GM19397 (cell line): ENCODE measurements around the gene SPRED2.
"Not testable (repeated sequence)": the region's sequence is repeated elsewhere in the genome, so short reads cannot be mapped to it uniquely, and the experiment has no call there.

Experiments used
- ATAC-seq: cut with Tn5 transposase; IDR thresholded peaks from one replicate; pipeline ENCODE4 v1.9.1; 2021; ENCODE audit warnings: mild to moderate bottlenecking, moderate library complexity; ENCODE audit not compliant: unreplicated experiment

The SPRED2 gene

DNA sequence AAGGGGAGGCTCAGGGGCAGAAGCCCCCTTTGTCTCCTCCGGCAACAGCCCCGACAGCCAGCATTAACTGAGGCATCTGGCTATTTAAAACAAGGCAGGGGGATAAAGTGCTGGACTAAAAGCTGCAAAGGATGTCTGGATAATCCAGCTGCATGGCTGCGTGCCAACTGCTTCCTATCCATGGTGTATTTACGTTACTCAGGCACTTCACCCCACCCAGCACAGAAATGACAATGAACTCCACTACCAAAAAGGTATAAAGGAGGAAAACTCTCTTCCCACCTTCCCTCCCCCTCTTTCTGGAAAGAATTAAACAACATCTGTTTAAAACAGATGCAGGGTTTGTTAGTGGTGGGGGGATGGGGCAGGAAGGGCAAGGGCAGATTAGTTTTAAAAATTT, 82.5 kb downstream of the SPRED2 start:
- ATAC-seq, result no peak

GRCh38 chr2:65347913-65348312, 84.5 kb downstream of the SPRED2 start:
- ATAC-seq, result no peak

DNA sequence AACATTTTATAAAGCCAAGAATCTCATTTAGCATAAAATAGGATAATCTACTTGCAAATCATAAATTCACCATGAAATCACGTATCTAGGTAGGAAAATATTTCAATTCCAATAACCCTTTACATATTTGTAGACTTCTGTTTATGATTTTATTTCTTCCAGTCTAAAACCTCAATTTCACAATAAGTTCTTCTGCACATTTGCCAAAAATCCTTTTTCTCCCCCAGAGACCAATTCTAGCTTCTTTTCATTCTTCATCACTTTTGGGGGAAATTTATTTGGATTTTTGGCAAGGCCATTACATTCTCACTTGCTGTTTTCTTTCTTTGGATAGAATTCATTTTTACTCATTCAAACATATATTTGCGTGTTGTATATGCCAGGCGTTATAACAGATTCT, 86.8 kb downstream of the SPRED2 start:
- no peak for ATAC-seq

DNA sequence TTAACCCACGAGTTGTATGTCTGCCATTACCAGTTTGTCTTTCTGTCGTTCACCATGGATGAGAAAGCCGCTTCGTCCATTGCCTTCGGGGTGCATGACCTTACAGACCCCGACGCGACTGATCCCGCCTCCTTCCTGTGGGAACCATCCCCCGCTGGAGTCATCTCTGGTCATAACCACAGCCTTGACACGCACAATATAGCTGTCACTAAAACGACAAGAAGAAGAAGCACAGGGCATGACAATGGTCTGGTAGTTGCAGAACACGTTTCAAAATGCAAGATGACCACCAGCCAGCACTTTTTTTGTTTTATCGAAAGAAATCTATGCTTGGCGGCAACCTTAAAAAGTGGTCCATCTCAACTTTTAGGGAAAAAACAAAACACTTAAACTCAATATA, 87.7 kb downstream of the SPRED2 start:
- ATAC-seq, result no peak

DNA sequence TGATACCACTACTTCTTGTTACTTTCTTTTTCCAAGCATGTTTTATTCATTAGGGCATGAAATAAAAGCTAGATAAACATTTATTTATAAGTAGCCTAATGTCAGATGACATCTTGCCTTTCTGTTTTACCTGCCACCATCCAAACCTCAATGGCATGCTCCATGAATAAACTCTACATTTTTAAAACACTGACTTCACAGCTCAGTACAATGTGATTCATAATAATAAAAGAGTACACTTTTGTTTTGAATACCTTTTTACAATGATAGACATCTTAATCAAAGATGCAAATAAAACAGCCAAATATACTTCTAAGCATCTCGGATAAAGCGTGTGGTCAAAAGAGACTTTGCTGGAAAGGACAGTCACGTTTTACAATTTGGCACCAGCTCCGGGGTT, 88.2 kb downstream of the SPRED2 start:
- no peak for ATAC-seq

DNA sequence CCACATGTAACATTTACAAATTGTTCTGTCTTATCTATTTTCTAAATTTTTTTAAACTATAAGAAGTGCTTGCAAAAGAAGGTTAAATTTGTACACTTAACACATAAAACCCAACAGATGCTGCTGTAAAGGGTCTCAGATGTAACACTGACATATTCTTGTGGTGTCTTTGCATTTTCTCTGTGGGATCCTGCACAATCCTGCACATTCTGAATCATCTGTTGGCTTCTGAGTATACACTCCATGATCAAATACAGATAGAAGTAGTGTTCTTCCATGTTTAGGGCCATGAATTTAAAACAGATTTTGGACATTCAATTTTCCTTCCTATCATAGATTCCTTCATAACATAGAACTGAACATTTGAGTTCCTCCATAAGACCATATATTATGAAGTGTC, 89.0 kb downstream of the SPRED2 start:
- no peak for ATAC-seq

DNA sequence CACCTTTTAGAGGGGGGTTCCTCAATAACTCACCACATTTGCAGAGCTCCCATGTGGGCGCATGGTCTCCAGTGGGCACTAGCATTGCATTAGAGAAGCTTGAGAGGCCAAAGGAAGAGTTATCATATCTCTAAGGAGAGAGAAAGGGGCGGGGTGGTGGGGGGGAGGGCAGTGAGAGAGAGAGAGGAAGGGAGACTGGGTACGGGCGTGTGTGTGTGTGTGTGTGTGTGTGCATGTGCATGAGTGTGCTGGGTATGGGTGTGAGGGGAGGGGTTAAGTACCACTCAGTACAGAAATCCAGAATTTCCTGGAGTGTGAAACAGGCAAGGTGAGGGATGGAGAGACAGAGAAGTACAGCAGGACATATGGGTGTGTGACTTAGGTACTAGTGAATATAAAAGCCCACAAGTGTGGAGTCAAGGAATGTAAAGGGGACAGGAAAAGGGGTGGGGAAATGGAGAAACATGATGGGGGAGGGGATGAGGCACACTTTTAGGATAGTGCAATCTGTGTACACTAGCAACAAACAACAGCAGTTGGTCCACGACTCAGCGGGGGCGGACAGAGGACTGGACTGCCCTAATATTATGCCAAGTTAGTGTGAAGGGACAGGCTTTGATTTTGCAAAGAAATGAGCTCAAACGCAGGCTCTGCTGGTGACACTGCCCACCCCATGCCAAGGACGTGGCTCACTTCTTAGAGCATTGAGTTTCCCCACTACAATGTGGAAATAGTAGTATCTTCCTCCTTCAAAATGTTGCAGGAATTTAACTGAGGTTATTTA, 91.3 kb downstream of the SPRED2 start:
- no peak for ATAC-seq

GRCh38 chr2:65339648-65340047, 92.8 kb downstream of the SPRED2 start:
- no peak for ATAC-seq

DNA sequence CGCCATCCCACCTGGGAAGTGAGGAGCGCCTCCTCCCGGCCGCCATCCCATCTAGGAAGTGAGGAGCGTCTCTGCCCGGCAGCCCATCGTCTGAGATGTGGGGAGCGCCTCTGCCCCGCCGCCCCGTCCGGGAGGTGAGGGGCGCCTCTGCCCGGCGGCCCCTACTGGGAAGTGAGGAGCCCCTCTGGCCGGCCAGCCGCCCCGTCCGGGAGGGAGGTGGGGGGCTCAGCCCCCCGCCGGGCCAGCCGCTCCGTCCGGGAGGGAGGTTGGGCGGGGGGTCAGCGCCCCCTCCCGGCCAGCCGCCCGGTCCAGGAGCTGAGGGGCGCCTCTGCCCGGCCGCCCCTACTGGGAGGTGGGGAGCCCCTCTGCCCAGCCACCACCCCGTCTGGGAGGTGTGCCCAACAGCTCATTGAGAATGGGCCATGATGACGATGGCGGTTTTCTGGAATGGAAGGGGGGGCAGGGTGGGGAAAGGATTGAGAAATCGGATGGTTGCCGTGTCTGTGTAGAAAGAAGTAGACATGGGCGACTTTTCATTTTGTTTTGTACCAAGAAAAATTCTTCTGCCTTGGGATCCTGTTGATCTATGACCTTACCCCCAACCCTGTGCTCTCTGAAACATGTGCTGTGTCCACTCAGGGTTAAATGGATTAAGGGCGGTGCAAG, 93.4 kb downstream of the SPRED2 start:
- ATAC-seq, result not testable (repeated sequence)

DNA sequence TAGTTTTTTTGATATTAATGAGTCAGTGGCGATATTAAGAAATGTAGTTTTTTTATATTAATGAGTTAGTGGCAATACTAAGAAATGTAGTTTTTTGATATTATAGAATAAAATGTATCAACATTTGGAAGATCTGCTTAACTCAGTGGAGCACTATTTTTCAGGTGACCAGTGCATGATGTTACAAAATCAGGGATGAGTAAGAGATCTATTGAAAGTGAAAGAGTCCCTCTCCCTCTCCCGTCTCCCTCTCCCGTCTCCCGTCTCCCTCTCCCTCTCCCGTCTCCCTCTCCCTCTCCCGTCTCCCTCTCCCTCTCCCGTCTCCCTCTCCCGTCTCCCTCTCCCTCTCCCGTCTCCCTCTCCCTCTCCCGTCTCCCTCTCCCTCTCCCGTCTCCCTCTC, 94.5 kb downstream of the SPRED2 start:
- not testable (repeated sequence) for ATAC-seq

DNA sequence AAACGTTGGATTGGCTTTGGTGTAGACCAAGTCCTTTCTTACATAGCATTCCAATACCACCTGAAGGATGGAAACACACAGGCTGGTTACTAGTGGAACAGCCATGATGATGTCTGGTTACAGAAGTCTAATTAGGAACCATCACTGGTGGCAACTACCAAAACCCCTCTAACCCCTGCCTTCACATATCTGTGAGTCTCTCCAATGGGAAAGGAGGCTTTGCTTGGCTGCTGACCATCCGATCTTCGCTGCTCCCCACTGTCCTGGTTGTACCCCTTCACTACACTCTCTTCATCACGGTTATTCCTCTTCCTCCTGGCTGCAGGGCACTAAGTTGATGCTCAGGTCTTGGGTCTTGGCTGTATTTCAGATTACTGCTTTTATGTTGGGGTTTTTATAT, 97.7 kb downstream of the SPRED2 start:
- ATAC-seq, result no peak

DNA sequence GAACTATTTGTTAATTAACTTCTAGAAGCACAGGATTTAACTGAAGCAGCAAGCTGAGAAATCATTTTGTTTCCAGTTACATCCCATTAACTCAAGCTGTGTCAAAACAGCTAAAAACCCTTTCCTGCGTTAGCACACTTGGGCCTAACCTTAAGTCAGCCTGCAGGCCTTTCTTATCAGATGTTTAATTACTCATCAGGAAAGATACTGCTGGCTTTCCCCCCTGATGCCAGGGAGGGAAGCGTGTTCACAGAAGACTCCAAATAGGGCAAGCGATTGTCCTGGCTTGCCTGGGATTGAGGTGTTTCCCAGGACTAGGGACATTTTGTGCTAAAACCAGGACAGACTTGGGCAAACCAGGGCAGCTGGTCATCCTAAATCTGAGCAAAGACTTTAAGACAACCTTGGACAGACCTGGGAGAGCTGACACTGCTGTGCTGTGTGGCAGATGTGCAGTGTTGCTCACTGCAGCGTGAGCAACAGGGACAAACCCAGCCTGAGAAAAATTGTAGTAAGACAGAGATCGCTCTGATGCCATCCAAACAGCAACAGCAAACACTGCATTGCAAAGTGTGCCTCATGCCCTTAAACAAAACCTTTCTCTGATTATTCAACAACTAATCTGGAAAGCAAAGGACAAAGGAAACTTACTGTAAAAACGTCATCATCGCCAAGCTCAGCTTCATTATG, 100.9 kb downstream of the SPRED2 start:
- ATAC-seq, result no peak

GRCh38 chr2:65329525-65329924, 102.9 kb downstream of the SPRED2 start:
- no peak for ATAC-seq

DNA sequence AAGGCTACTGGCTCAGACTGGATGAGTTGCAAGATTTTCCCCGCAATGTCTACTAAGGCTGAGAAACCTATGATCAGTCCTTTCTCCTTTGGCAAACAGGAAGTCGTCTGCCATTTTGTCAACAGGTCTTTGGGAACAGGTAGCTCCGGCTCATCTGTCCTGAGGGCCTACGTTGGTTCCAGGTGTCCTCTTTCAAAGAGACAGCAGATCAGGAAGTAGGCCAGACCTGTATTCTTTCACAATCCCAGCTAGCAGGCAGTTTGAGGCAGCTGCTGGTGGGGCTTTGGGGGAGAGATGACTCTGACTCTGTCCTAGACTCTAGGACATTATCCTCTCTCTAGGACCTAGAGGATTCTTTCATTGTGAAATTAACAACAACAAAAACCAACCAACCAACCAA, 106.1 kb downstream of the SPRED2 start:
- ATAC-seq, result no peak

GRCh38 chr2:65325066-65325465, 107.3 kb downstream of the SPRED2 start:
- no peak for ATAC-seq

DNA sequence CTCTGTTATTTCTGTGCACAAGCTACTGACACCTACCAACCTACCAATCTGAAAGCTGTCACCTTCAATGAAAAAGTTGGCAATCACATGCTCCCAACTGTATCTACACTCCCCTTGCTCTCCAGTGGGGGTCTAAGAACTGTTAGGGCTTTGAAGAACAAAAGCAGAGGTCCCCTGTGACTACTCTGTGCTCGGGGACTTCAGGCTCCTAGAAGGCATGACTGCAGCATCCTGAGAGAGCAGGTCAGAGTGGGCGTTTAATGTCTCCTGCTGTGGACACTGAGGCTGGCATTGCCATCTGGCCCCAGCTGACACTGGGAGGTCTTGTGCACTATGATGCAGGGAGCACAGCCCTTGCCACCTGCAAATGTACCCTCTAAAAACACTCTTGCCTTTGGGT, 111.5 kb downstream of the SPRED2 start:
- ATAC-seq, result no peak

GRCh38 chr2:65320042-65320725, 112.2 kb downstream of the SPRED2 start:
- ATAC-seq, result peak; percentile 58

GRCh38 chr2:65319674-65320041, 112.7 kb downstream of the SPRED2 start:
- ATAC-seq, result no peak

GRCh38 chr2:65319072-65319673, 113.2 kb downstream of the SPRED2 start:
- ATAC-seq, result no peak

- no peak for ATAC-seq
Measured at GRCh38 chr2:65317841-65318240, 114.6 kb downstream of the SPRED2 start.

- ATAC-seq, result not testable (repeated sequence)
Measured at GRCh38 chr2:65317351-65317750, 115.0 kb downstream of the SPRED2 start.
